ENCODE data around the gene MFNG.
"Not testable (repeated sequence)": the region's sequence is repeated elsewhere in the genome, so short reads cannot be mapped to it uniquely, and the experiment has no call there.

The MFNG gene
- 77.3 to 120 (median 89.8) reads per million in 4 donors for total RNA-seq

DNA sequence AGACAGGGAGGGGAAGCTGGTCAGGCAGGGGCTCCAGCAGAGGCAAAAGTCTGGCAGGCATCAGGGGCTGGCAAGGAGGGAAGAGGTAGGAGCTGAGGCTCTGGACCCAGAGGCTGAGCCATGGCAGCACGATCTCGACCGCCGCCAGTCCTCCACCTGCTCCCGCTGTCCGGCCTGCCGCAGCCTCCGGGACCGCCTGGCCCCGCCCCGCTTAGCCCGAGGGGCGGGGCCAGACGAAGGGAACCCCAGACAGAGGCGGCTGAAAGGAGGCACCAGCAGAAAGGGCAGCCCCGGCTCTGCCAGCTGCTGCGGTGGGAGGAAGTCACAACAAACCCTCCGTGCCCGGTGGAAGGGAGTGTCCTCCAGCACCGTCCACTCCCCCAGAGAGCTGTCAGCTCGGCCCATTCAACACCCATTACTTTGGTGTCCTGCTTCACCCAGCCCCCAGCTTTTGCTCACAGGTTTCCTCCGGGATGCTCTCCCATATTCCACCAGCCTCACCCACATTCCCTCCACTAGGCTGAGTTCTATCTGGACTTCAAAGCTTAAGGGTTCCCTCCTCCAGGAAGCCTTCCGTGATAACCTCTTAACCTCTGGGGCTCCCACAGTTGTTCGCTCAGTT lies at the start of gene MFNG:
TSS of gene MFNG (minus strand) at position 161 of the 622 bp plus-strand sequence. CDS start 207 bp downstream, outside the sequence.
- DNase-seq: peak; percentile 61 to 87 (median 66)

GRCh38 chr22:37535159-37535558 lies 49.0 kb upstream of the MFNG start:
- no peak for DNase-seq

GRCh38 chr22:37534445-37534844 lies 48.3 kb upstream of the MFNG start:
- DNase-seq: no peak

- peak in 1 of 5 donors; percentile 63 for DNase-seq
Observed at GRCh38 chr22:37533995-37534394, 47.8 kb upstream of the MFNG start.

GRCh38 chr22:37529652-37530345 lies 43.6 kb upstream of the MFNG start:
- DNase-seq: peak in 1 of 5 donors; percentile 15

DNA sequence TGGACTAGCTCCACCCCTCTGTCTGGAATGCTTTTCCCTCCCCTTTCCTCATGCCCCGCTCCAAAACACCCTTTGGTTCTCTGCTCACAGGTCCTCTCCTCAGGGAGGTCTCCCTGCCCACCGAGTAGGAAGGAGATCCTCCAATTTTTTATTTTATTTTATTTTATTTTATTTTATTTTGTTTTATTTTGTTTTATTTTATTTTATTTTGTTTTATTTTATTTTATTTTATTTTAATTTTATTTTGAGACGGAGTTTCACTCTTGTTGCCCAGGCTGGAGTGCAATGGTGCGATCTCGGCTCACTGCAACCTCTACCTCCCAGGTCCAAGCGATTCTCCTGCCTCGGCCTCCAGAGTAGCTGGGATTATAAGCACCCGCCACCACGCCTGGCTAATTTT lies 41.8 kb upstream of the MFNG start:
- DNase-seq: not testable (repeated sequence)

DNA sequence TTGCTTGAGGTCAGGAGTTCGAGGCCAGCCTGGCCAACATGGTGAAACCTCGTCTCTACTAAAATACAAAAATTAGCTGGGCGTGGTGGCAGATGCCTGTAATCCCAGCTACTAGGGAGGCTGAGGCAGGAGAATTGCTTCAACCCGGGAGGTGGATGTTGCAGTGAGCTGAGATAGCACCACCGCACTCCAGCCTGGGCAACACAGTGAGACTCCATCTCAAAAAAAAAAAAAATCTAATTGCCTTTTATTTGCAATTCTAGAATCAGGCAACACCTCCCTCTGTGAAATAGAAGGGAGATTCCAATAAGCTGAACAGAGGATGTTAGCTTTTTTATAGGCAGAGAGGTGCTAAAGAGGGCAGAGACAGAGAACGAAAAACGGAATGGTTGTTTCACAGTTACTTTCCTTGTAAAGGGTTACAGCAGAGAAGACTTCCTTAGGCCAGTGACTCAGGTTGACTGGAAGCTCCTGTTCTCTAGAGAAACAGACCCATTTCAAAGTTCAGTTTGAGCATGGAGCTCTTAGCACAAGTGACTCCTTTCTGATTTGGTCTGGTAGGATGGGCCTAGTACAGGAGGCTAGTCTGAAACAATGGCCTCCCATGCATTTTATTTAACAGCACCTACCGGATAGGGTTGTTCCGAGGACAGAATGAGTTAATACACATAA lies 41.0 kb upstream of the MFNG start:
- not testable (repeated sequence) for DNase-seq

- no peak for DNase-seq
Observed at GRCh38 chr22:37526376-37526775, 40.2 kb upstream of the MFNG start.

- no peak for DNase-seq
Observed at GRCh38 chr22:37525746-37526350, 39.7 kb upstream of the MFNG start.

DNA sequence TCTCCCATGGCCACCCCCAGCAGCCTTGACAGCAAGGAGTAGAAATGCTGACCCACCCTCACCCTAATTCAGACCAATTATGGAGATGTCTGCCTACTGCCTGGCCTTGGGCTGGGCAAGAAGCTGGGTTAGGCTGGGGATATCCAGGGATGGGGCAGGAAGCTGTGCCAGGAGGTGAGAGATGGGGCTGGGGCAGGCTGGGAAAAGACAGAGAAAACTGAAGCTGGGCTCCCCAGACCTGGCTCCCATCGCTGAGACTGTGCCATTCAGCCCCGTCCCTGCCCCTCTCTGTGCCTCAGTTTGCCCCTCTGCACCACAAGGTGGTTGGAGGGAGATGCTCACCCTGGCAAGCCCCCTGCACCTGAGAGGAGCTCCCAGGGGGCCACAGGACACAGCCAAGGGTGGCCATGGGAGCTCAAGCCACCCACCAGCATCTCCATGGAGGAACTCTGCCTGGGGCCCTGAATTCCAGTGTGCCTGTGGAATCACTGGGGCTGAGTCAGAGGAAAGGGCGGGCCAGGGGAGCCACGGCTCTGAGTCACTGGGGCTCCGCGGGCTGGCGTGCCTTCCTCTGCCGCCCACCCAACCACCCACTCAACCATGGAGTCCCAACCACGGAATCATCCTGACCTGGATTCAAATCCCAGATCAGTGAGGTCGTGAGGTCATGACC lies 39.0 kb upstream of the MFNG start:
- no peak for DNase-seq

DNA sequence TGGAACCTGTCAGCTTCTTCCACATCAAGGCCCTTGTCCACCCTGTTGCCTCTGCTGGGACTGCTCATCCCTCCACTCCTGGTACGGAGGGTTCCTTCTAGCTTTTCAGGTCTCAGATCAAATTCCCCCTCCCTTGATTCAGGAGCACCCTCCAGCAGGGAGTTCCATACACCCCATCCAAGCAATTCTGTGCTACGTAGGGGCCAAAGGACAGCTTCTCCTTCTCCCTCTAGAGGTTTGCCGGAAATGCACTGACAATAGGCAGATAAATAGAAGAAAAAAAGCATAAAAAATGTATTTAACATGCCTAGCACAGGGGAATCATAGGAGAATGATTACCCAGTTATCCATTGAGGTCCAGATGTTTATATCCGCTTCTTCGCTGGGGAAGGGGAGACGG lies 36.3 kb upstream of the MFNG start:
- no peak for DNase-seq

- no peak for DNase-seq
Observed at GRCh38 chr22:37521236-37521739, 35.1 kb upstream of the MFNG start.

DNA sequence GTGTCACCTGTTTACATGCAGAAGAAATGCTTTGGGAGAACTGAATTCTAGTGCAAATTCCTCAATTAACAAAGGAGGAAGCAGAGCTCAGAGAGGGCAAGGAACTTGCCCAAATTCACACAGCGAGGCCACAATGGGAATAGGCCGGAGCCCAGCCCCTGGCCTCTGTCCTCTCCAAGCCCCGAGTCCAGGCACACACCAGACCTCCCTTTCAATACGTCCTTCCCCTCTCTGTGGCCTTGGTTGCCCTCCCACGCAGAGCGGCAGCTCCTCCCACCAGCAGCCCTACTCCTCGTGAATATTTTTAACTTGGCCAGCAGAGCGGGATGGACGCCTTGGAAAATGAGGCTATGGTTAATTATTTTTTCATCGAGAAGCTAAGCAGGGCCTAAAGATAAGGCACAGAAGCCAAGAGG lies 34.6 kb upstream of the MFNG start:
- DNase-seq: no peak

DNA sequence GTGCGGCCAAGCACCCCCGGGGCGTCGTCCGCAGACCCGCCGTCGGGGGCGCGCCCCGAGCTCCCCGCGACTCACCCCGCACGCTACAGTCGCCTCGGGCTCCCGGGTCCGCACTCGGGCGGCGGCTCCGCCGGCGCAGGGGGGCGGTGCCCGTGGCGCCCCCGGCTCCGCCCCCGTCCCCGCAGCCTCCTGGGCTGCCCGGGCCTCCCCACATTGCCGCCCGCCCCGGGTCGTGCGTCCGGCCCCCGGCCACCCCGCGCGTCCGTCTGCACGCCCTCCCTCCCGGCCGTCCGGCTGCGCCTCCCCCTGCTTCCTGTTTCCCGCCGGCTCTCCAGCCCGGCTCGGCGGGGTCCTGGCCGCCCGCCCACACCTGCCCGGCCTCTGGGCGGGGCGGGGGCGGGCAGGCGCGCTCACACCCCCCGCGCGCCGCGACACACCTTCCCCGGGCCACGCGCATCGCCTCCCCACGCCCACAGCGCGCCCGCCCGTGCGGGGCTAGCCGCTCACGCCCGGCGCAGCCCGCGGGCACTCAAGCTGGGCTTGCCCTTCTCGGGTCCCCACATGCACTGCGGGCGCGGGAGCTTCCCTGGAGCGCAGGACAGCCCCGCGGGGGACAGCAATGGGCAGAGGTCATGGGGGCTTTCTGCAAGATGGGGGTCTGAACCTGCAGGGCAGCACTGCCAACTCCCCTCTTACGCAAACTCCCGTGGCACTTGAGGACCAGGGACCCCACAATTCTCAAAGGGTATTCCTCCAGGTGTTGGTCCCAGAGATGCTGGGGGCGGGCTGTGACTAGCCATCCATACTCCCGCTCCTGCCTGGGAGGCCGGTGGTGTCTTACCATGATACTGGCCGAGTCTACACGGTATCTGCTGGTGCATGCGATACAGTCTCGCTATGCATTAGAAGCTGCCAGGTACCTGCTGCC lies 33.3 kb upstream of the MFNG start, which contains the start of gene CARD10:
TSS of gene CARD10 (minus strand) at position 148 of the 928 bp plus-strand sequence. CDS start 215 bp downstream, outside the sequence.
- DNase-seq: peak in 1 of 5 donors; percentile 16

DNA sequence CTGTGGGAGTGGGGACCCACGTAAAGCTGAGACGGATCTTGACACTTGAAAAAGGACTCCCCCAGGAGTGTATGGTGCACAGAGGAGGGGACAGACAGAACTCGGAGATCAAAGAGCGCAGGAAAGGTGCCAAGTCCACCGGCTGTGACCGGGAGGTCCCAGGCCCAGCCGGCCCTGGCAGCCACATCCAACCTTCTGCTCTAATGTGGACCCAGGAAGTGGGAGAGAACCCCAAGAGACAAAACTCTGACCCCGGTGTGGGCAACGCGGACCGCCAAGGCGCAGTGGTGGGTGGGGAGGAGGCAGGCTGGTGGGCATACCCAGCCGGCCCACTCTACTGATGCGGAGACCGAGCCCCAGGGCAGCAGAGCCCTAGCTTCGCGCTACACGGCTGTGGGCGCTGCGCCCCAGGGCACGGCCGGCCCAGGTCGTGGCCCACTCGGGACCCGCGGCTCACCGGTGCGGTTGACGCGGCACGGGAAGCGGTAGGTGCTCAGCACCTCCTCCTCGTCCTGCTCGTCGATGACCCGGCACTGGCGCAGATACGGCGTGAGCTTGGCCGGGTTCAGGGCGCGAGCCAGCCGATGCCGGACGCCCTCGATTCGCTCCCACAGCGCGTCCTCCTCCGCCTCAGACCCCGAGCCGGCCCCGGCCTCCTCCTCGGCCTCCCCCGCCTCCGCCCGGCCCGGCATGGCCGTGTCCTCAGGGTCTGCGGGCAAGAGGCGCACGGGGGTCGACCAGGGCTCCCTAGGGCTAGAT lies 32.5 kb upstream of the MFNG start:
- DNase-seq: no peak

GRCh38 chr22:37517826-37518450 lies 31.8 kb upstream of the MFNG start:
- no peak for DNase-seq

- no peak for DNase-seq
Observed at GRCh38 chr22:37516456-37516855, 30.3 kb upstream of the MFNG start.

GRCh38 chr22:37515901-37516300 lies 29.7 kb upstream of the MFNG start:
- DNase-seq: no peak

- DNase-seq: no peak
Observed at GRCh38 chr22:37514526-37515051, 28.4 kb upstream of the MFNG start.
